ENCODE data around the gene STIM1.
"Not testable (repeated sequence)": the region's sequence is repeated elsewhere in the genome, so short reads cannot be mapped to it uniquely, and the experiment has no call there.

The STIM1 gene

GRCh38 chr11:4026389-4026788 is 170.9 kb downstream of the STIM1 start:
- no peak for DNase-seq (ENCODE audit: low read depth in 2 of 2)

GRCh38 chr11:4027746-4028145 is 172.3 kb downstream of the STIM1 start:
- no peak for DNase-seq (ENCODE audit: low read depth in 2 of 2)

GRCh38 chr11:4030197-4030596 is 174.7 kb downstream of the STIM1 start:
- DNase-seq (ENCODE audit: low read depth in 2 of 2), result no peak

- DNase-seq (ENCODE audit: low read depth in 2 of 2), result no peak
Measured at GRCh38 chr11:4032097-4032496, 176.6 kb downstream of the STIM1 start.

- no peak for DNase-seq (ENCODE audit: low read depth in 2 of 2)
Measured at GRCh38 chr11:4035985-4036384, 180.5 kb downstream of the STIM1 start.

GRCh38 chr11:4039011-4039410 is 183.5 kb downstream of the STIM1 start:
- no peak for DNase-seq (ENCODE audit: low read depth in 2 of 2)

- DNase-seq (ENCODE audit: low read depth in 2 of 2), result no peak
Measured at GRCh38 chr11:4040461-4040860, 185.0 kb downstream of the STIM1 start.

GRCh38 chr11:4041731-4042391 is 186.4 kb downstream of the STIM1 start:
- no peak for DNase-seq (ENCODE audit: low read depth in 2 of 2)

GRCh38 chr11:4044976-4045646 is 189.6 kb downstream of the STIM1 start:
- no peak for DNase-seq (ENCODE audit: low read depth in 2 of 2)

GRCh38 chr11:4048340-4048739 is 192.9 kb downstream of the STIM1 start:
- no peak for DNase-seq (ENCODE audit: low read depth in 2 of 2)

- DNase-seq (ENCODE audit: low read depth in 2 of 2), result no peak
Measured at GRCh38 chr11:4049006-4049405, 193.5 kb downstream of the STIM1 start.

- DNase-seq (ENCODE audit: low read depth in 2 of 2), result no peak
Measured at GRCh38 chr11:4050138-4050537, 194.7 kb downstream of the STIM1 start.

GRCh38 chr11:4053200-4053599 is 197.7 kb downstream of the STIM1 start:
- DNase-seq (ENCODE audit: low read depth in 2 of 2), result not testable (repeated sequence)

GRCh38 chr11:4054643-4055042 is 199.2 kb downstream of the STIM1 start:
- DNase-seq (ENCODE audit: low read depth in 2 of 2), result no peak

GRCh38 chr11:4059424-4059823 is 204.0 kb downstream of the STIM1 start:
- DNase-seq (ENCODE audit: low read depth in 2 of 2), result no peak

GRCh38 chr11:4060182-4060923 is 204.9 kb downstream of the STIM1 start:
- no peak for DNase-seq (ENCODE audit: low read depth in 2 of 2)

GRCh38 chr11:4061700-4062099 is 206.2 kb downstream of the STIM1 start:
- DNase-seq (ENCODE audit: low read depth in 2 of 2), result no peak

- DNase-seq (ENCODE audit: low read depth in 2 of 2), result no peak
Measured at GRCh38 chr11:4063348-4063747, 207.9 kb downstream of the STIM1 start.

- no peak for DNase-seq (ENCODE audit: low read depth in 2 of 2)
Measured at GRCh38 chr11:4064278-4064955, 209.0 kb downstream of the STIM1 start.

GRCh38 chr11:4065086-4065485 is 209.6 kb downstream of the STIM1 start:
- DNase-seq (ENCODE audit: low read depth in 2 of 2), result no peak

- no peak for DNase-seq (ENCODE audit: low read depth in 2 of 2)
Measured at GRCh38 chr11:4065601-4066377, 210.3 kb downstream of the STIM1 start.

GRCh38 chr11:4066910-4067309 is 211.4 kb downstream of the STIM1 start:
- DNase-seq (ENCODE audit: low read depth in 2 of 2), result no peak

All from stimulated activated CD8-positive, alpha-beta memory T cell treated with anti-CD3 and anti-CD28 coated beads, Interleukin-15, amount 100 ng/mL, for 48 hours (primary cell).